OCI-LY1 (cell line): ENCODE results near the gene WNT6.

Experiments
- H2AFZ ChIP-seq: fragments of 200-600 bp; sonication (generic), shearing (Covaris generic); 2 replicates; pipeline ENCODE4 v1.6.0; 2014; ENCODE audit warnings: antibody characterized with exemption, mild to moderate bottlenecking, low read length
- H3F3A ChIP-seq: fragments of 200-600 bp; sonication (generic), shearing (Covaris generic); 2 replicates; pipeline ENCODE4 v1.6.0; 2014; ENCODE audit warnings: mild to moderate bottlenecking, antibody characterized with exemption, low read length, moderate library complexity; ENCODE audit not compliant: insufficient read depth
- H3K27ac ChIP-seq: fragments of 200-600 bp; sonication (generic); 2 replicates; pipeline ENCODE4 v1.5.1; 2014; ENCODE audit warnings: low read length, mixed run types, mild to moderate bottlenecking, low read depth; ENCODE audit not compliant: poor library complexity, severe bottlenecking
- H3K27me3 ChIP-seq: fragments of 200-600 bp; sonication (generic); 2 replicates; pipeline ENCODE4 v1.6.0; 2014; ENCODE audit warnings: antibody characterized with exemption, mild to moderate bottlenecking, low read length, moderate library complexity; ENCODE audit not compliant: insufficient read depth
- H3K36me3 ChIP-seq: fragments of 200-600 bp; sonication (generic); 2 replicates; pipeline ENCODE4 v1.6.1; 2014; ENCODE audit warnings: mild to moderate bottlenecking, antibody characterized with exemption, low read length, moderate library complexity, mixed read lengths; ENCODE audit not compliant: insufficient read depth
- H3K4me1 ChIP-seq: fragments of 200-600 bp; sonication (generic); 2 replicates; pipeline ENCODE4 v1.5.1; 2014; ENCODE audit warnings: mild to moderate bottlenecking, low read length, moderate library complexity; ENCODE audit not compliant: insufficient read depth, severe bottlenecking
- H3K4me2 ChIP-seq: fragments of 200-600 bp; sonication (generic), shearing (Covaris generic); 2 replicates; pipeline ENCODE4 v1.6.1; 2014; ENCODE audit warnings: low read length
- H3K4me3 ChIP-seq: fragments of 200-600 bp; sonication (generic); 2 replicates; pipeline ENCODE4 v1.5.1; 2014; ENCODE audit warnings: low read length, low read depth, mild to moderate bottlenecking, mixed read lengths; ENCODE audit not compliant: poor library complexity, severe bottlenecking
- H3K79me2 ChIP-seq: fragments of 200-600 bp; shearing (Covaris generic); 2 replicates; pipeline ENCODE4 v1.6.1; 2016; ENCODE audit warnings: mixed run types, low read length, mixed read lengths; ENCODE audit not compliant: insufficient read depth
- H3K9ac ChIP-seq: fragments of 200-600 bp; sonication (generic), shearing (Covaris generic); 2 replicates; pipeline ENCODE4 v1.6.1; 2014; ENCODE audit warnings: mild to moderate bottlenecking, low read length, mixed read lengths
- H3K9me2 ChIP-seq: fragments of 200-600 bp; sonication (generic), shearing (Covaris generic); 2 replicates; pipeline ENCODE4 v1.6.1; 2014; ENCODE audit warnings: low read depth, mild to moderate bottlenecking, low read length, mixed read lengths
- H3K9me3 ChIP-seq: fragments of 200-600 bp; shearing (Covaris generic); 2 replicates; pipeline ENCODE4 v1.6.1; 2014; ENCODE audit warnings: low read length, mixed read lengths
- H4K20me1 ChIP-seq: fragments of 200-600 bp; sonication (generic), shearing (Covaris generic); 2 replicates; pipeline ENCODE4 v1.6.0; 2016; ENCODE audit warnings: mild to moderate bottlenecking, low read length; ENCODE audit not compliant: insufficient read depth
- CTCF ChIP-seq: fragments of 200-600 bp; sonication (generic), shearing (Covaris generic); IDR thresholded peaks from 2 replicates; pipeline ENCODE4 v1.5.1; 2017; ENCODE audit warnings: mild to moderate bottlenecking, antibody characterized with exemption, low read length, moderate library complexity, mixed read lengths
- EZH2 ChIP-seq: fragments of 200-600 bp; sonication (generic), shearing (Covaris generic); IDR thresholded peaks from 2 replicates; pipeline ENCODE4 v1.8.0; 2017; ENCODE audit warnings: borderline replicate concordance, mixed run types, mild to moderate bottlenecking, antibody characterized with exemption, low read length, moderate library complexity, mixed read lengths

The WNT6 gene

GRCh38 chr2:218855305-218856166 lies 4.1 kb upstream of the WNT6 start:
- Histone ChIP-seq H3K4me2 (no peak overlapping the region), H3K9me2 (no peaks in the 10 kb centered on the region), H3K4me3 (no peak overlapping the region), H3K36me3 (no peaks in the 10 kb centered on the region), H3K27me3 (peaks cover 18% of the 10 kb centered on the region; the same call in 1 of the 2 replicates), H3F3A (no peaks in the 10 kb centered on the region), H2AFZ (no peak overlapping the region), H3K9ac (no peak overlapping the region), H4K20me1 (no peaks in the 10 kb centered on the region), H3K79me2 (no peaks in the 10 kb centered on the region), H3K27ac (no peak overlapping the region), H3K4me1 (no peaks in the 10 kb centered on the region), H3K9me3 (no peaks in the 10 kb centered on the region)
- TF ChIP-seq CTCF (no peak), EZH2 (no peak)

- Histone ChIP-seq H3K27ac (no peak overlapping the region), H2AFZ (no peak overlapping the region), H3K27me3 (peaks cover 19% of the 10 kb centered on the region; the same call in 1 of the 2 replicates), H3K4me1 (no peaks in the 10 kb centered on the region), H3K4me2 (no peak overlapping the region), H3K36me3 (no peaks in the 10 kb centered on the region), H3K4me3 (no peak overlapping the region), H4K20me1 (no peaks in the 10 kb centered on the region), H3K79me2 (no peaks in the 10 kb centered on the region), H3K9ac (no peak overlapping the region), H3K9me3 (no peaks in the 10 kb centered on the region), H3F3A (no peaks in the 10 kb centered on the region), H3K9me2 (no peaks in the 10 kb centered on the region)
- no peak for TF ChIP-seq EZH2
- no peak for TF ChIP-seq CTCF
Measured at GRCh38 chr2:218856167-218856895, 3.3 kb upstream of the WNT6 start.

GRCh38 chr2:218856896-218857243 lies 2.7 kb upstream of the WNT6 start:
- H2AFZ ChIP-seq: no peak overlapping the region
- H3K9me3 ChIP-seq: no peaks in the 10 kb centered on the region
- H3K4me3 ChIP-seq: no peak overlapping the region
- H3K36me3 ChIP-seq: no peaks in the 10 kb centered on the region
- no peaks in the 10 kb centered on the region for H4K20me1 ChIP-seq
- no peak overlapping the region for H3K27ac ChIP-seq
- H3K4me2 ChIP-seq: no peak overlapping the region
- H3K9me2 ChIP-seq: no peaks in the 10 kb centered on the region
- H3K4me1 ChIP-seq: no peaks in the 10 kb centered on the region
- no peaks in the 10 kb centered on the region for H3K79me2 ChIP-seq
- TF ChIP-seq CTCF (no peak), EZH2 (no peak)
- H3F3A ChIP-seq: no peaks in the 10 kb centered on the region
- H3K27me3 ChIP-seq: peaks cover 24% of the 10 kb centered on the region; the same call in 1 of the 2 replicates
- H3K9ac ChIP-seq: no peak overlapping the region
